Aorta (tissue), 5 donors: ENCODE measurements around the gene TRRAP. TPM values are rescaled to one million over a fixed set of nuclear protein-coding genes. Genes with fewer than 3 reads are reported as not detected.

Experiments
- ATAC-seq: fragments of 200-7000 bp; cut with Tn5 transposase; one replicate; pipeline ENCODE4 v1.9.1; 2022; ENCODE audit warnings: moderate library complexity; ENCODE audit not compliant: low FRiP score
- DNase-seq, 2 donors: peaks; one replicate each; pipeline ENCODE4 v3.0.0-alpha.2; 2020
- H3K27ac ChIP-seq, 2 donors: one replicate each; pipeline ENCODE4 v1.5.1; 2013; ENCODE audit warnings: low read length in 2 of 2, mild to moderate bottlenecking in 2 of 2, moderate library complexity in 2 of 2, control low read depth in 1 of 2, inconsistent platforms in 1 of 2, low read depth in 1 of 2
- H3K27me3 ChIP-seq, 2 donors: one replicate each; pipeline ENCODE4 v1.6.1; 2013; ENCODE audit warnings: control low read depth in 1 of 2, low read length in 1 of 2, mild to moderate bottlenecking in 1 of 2, moderate library complexity in 1 of 2; ENCODE audit not compliant: insufficient read depth in 2 of 2, control insufficient read depth in 1 of 2
- H3K36me3 ChIP-seq, 2 donors: one replicate each; pipeline ENCODE4 v1.6.1; 2013; ENCODE audit warnings: control low read depth in 1 of 2, low read length in 1 of 2, mild to moderate bottlenecking in 1 of 2; ENCODE audit not compliant: insufficient read depth in 2 of 2, control insufficient read depth in 1 of 2
- H3K4me1 ChIP-seq, 2 donors: one replicate each; pipeline ENCODE4 v1.6.1; 2013; ENCODE audit warnings: low read length in 2 of 2, control low read depth in 1 of 2, mild to moderate bottlenecking in 1 of 2, moderate library complexity in 1 of 2; ENCODE audit not compliant: insufficient read depth in 2 of 2, control insufficient read depth in 1 of 2
- H3K4me3 ChIP-seq, 2 donors: one replicate each; pipeline ENCODE4 v1.5.1; 2013; ENCODE audit warnings: low read length in 2 of 2, control low read depth in 1 of 2, mild to moderate bottlenecking in 1 of 2
- H3K9me3 ChIP-seq: one replicate; pipeline ENCODE4 v1.6.1; 2013; ENCODE audit warnings: mild to moderate bottlenecking, low read length; ENCODE audit not compliant: control insufficient read depth
- WGBS, 2 donors: extraction: QIAGEN DNeasy Blood & Tissue Kit; methylation state at CpG; one replicate each; pipeline ENCODE4 v1.1.7; 2013; 5-methylcytosine and 5-hydroxymethylcytosine counted together
- intact Hi-C, 2 donors: fragments of 100-400 bp; cut with DNase I; formaldehyde crosslinking; loops; one replicate each; pipeline versions ENCODE4 v1.14.2 to v1.15.0; 2022
- polyA plus RNA-seq, 2 donors: library from polyadenylated mRNA; stranded (reverse); fragments of 200-250 nt; gene quantifications; one replicate each; pipeline ENCODE4 v1.2.3, GENCODE V29; 2013
- total RNA-seq, 2 donors: library from RNA; stranded (reverse); fragmentation: NEBNext Ultra II Directional; extraction: Animal tissue kit (Norgen Biotek cat#: 25700); gene quantifications; one replicate each; pipeline ENCODE4 v1.2.1, GENCODE V29; 2021
- donor health status: healthy with polysubstance abuse.
- donor health status: Bipolar disorder and iron deficiency.
- donor health status: DM: no; HTN: no; CAD: no.
- donor health status: DM: no; HTN: no; CAD: no.
- donor health status: DM: yes; HTN: yes; CAD: no.

The TRRAP gene
- total and polyA plus RNA-seq, 4 donors: 2.4 to 41.9 (median 23.2) TPM

- Histone ChIP-seq H3K36me3 (peaks cover 0 to 11% of the 10 kb centered on the region in 2 donors), H3K9me3 (no peaks in the 10 kb centered on the region), H3K4me3 (no peak overlapping the region), H3K4me1 (no peaks in the 10 kb centered on the region), H3K27me3 (no peaks in the 10 kb centered on the region), H3K27ac (no peak overlapping the region)
- intact Hi-C loops: no loop called here
- DNase-seq (peak in 1 of 2 donors; percentile 15), ATAC-seq (no peak)
- 91% methylated on average over 15 of the region's 15 CpGs for WGBS, 2 donors
These were observed 117.8 kb downstream of the TRRAP start for GRCh38 chr7:98996150-98996552.

- ATAC-seq: no peak
- 39 to 48% methylated on average over 3 of the region's 3 CpGs for WGBS, 2 donors
- H3K27me3 ChIP-seq: no peaks in the 10 kb centered on the region
- intact Hi-C loops: no loop called here
- no peak overlapping the region for H3K27ac ChIP-seq
- no peaks in the 10 kb centered on the region for H3K9me3 ChIP-seq
- H3K4me1 ChIP-seq: no peaks in the 10 kb centered on the region
- DNase-seq: peak in 1 of 2 donors; percentile 2
- no peak overlapping the region for H3K4me3 ChIP-seq
- peaks cover 0 to 10% of the 10 kb centered on the region in 2 donors for H3K36me3 ChIP-seq
These were observed 119.5 kb downstream of the TRRAP start for GRCh38 chr7:98997846-98998245.

GRCh38 chr7:98998821-98999725 is 120.7 kb downstream of the TRRAP start:
- WGBS, 2 donors: 78 to 79% methylated on average over 10 of the region's 10 CpGs
- Histone ChIP-seq H3K9me3 (no peaks in the 10 kb centered on the region), H3K4me1 (no peaks in the 10 kb centered on the region), H3K36me3 (peaks cover 0 to 7% of the 10 kb centered on the region in 2 donors), H3K27ac (no peak overlapping the region), H3K4me3 (no peak overlapping the region), H3K27me3 (no peaks in the 10 kb centered on the region)
- intact Hi-C loops: no loop called here
- peak; percentile 48 for ATAC-seq
- peak in 1 of 2 donors; percentile 19 for DNase-seq

- intact Hi-C loops: no loop called here
- 90 to 91% methylated on average over 19 to 20 of the region's 20 CpGs for WGBS, 2 donors
- Histone ChIP-seq H3K27me3 (no peaks in the 10 kb centered on the region), H3K4me1 (no peaks in the 10 kb centered on the region), H3K27ac (no peak overlapping the region), H3K9me3 (no peaks in the 10 kb centered on the region), H3K36me3 (peaks cover 2 to 9% of the 10 kb centered on the region in 2 donors), H3K4me3 (no peak overlapping the region)
- no peak for ATAC-seq
- peak in 1 of 2 donors; percentile 37 for DNase-seq
These were observed 122.0 kb downstream of the TRRAP start for GRCh38 chr7:99000196-99000903.

- Histone ChIP-seq H3K27me3 (no peaks in the 10 kb centered on the region), H3K4me1 (no peaks in the 10 kb centered on the region), H3K36me3 (peaks cover 5 to 12% of the 10 kb centered on the region in 2 donors), H3K4me3 (no peak overlapping the region), H3K9me3 (no peaks in the 10 kb centered on the region), H3K27ac (no peak overlapping the region)
- intact Hi-C loops: no loop called here
- WGBS, 2 donors: 88 to 90% methylated on average over 14 of the region's 14 CpGs
- DNase-seq (peak in 1 of 2 donors; percentile 18), ATAC-seq (no peak)
These were observed 122.7 kb downstream of the TRRAP start for GRCh38 chr7:99000904-99001465.

- WGBS, 2 donors: 85 to 90% methylated on average over 10 of the region's 10 CpGs
- Histone ChIP-seq H3K9me3 (no peaks in the 10 kb centered on the region), H3K27me3 (no peaks in the 10 kb centered on the region), H3K36me3 (peaks cover 5 to 11% of the 10 kb centered on the region in 2 donors), H3K4me3 (no peak overlapping the region), H3K4me1 (no peaks in the 10 kb centered on the region), H3K27ac (no peak overlapping the region)
- peak in 1 of 2 donors; percentile 3 for DNase-seq
- intact Hi-C loops: no loop called here
- no peak for ATAC-seq
These were observed 123.3 kb downstream of the TRRAP start for GRCh38 chr7:99001482-99002147.

GRCh38 chr7:99002148-99002826 is 124.0 kb downstream of the TRRAP start:
- Histone ChIP-seq H3K4me3 (no peak overlapping the region), H3K27ac (no peak overlapping the region), H3K36me3 (peaks cover 5 to 15% of the 10 kb centered on the region in 2 donors), H3K4me1 (no peaks in the 10 kb centered on the region), H3K9me3 (no peaks in the 10 kb centered on the region), H3K27me3 (no peaks in the 10 kb centered on the region)
- peak in 1 of 2 donors; percentile 32 for DNase-seq
- intact Hi-C loops: no loop called here
- 92 to 93% methylated on average over 12 of the region's 12 CpGs for WGBS, 2 donors
- no peak for ATAC-seq

GRCh38 chr7:99002827-99003212 is 124.5 kb downstream of the TRRAP start:
- no peaks in the 10 kb centered on the region for H3K9me3 ChIP-seq
- no peaks in the 10 kb centered on the region for H3K4me1 ChIP-seq
- 72 to 77% methylated on average over 20 of the region's 20 CpGs for WGBS, 2 donors
- H3K36me3 ChIP-seq: peaks cover 5 to 15% of the 10 kb centered on the region in 2 donors
- H3K27me3 ChIP-seq: no peaks in the 10 kb centered on the region
- ATAC-seq (no peak), DNase-seq (peak in 1 of 2 donors; percentile 32)
- H3K27ac ChIP-seq: no peak overlapping the region
- intact Hi-C loops: no loop called here
- H3K4me3 ChIP-seq: no peak overlapping the region
